SKM-1 treated with dmso at 0.1 percent for 144 hours (cell line): ENCODE results near the gene MED4.
"Not testable (repeated sequence)": the region's sequence is repeated elsewhere in the genome, so short reads cannot be mapped to it uniquely, and the experiment has no call there.

ENCODE experiments used
- DNase-seq: peaks from one replicate; lab custom pipeline; 2025; ENCODE audit not compliant: unreplicated experiment; lab: John Stamatoyannopoulos, UW

The MED4 gene

DNA sequence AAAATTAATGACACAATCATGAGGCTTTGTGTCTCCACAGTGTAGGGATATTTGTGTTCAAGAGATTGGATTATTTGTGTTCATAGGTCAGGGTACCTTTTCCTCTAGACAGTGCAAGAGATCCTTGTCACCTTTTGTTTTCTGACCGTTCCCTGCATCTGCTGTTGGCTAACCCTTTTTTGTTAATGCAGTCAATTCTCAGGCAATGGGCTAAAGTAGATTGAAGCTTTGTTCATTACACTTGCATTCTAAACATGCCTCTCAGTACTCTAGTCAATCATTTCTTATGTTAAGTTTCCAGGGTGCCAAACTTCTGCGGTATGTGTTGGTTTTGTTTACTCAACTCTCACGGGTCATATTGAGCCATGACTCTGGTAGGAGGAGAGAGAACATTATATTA lies 1.8 kb upstream of the MED4 start:
- DNase-seq = no peak

DNA sequence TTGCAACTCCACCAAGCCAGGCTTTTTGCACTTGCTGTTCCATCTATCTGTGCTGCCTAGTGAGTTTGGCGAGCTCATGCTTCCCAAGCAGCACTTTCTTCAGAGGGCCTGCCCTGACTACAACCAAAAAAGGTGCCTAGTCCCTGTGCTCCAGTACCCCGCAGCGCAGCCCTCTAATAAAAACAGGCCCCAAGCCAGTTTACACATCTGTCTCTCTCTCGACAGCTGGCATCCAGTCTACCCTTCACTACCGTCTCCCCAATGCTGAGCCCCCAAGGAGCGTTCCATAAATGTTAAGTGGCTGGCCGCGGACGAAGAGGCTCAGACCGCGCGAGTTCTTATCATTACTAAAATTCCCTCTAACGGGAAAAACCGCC lies 512 bp downstream of the MED4 start:
- DNase-seq = no peak

DNA sequence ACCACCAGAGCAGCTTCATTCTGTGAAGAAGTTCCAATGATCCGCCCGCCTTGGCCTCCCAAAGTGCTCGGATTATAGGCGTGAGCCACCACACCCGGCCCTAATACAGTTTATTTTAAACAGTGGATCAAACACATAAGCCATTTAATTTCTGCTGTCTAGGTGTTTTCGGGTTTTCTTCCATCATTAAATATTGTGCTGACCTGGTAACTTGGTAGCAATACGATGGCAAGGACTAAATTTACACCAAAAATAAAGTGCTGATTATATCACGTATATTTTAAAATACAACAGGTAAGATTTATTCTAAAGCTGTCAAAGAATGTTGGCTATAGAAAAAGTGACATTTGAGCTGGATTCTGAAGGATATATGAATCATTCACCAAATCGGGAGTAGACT lies 1.3 kb downstream of the MED4 start:
- no peak for DNase-seq

DNA sequence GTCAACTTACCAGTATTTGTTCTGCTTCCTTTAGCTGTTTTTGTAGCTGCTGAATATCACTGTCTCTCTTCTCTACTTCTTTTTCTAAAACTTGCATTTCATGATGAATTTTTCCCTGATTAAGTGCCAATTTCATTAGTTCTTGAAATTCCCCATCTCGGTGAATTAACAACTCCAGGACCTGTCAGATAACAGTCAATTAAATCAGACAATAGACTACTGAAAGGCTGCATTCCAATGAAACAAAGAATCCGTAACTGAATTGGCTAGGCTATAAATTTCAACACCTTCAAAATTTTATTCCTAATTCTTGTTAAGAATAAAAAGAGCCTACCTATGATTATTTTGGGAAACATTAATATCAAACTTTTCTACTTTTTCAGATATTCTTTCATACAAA lies 8.6 kb downstream of the MED4 start:
- DNase-seq = no peak

GRCh38 chr13:48081739-48082138 lies 13.2 kb downstream of the MED4 start:
- no peak for DNase-seq

GRCh38 chr13:48078251-48078656 lies 16.6 kb downstream of the MED4 start:
- peak; percentile 48 for DNase-seq

- DNase-seq = no peak
Observed at GRCh38 chr13:48074006-48074405, 20.9 kb downstream of the MED4 start.

DNA sequence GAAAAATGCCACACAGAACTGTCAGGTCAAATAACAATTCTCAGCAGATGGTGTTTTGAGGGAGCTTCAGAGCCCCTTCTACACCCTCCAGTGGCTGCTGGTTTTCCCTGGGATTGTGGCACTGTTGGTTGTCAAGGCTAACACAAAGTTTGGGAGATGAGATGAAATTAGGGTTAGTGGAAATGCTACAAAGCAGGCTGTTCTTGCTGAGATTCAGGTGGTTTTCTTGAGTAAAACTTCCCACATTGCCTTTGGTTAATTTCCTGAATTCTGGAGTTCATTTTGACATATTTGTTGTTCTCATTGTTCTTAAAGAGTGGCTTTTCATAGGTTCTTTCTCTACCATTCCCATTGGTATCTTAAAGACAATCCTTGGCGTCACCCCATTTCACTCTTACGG lies 22.1 kb downstream of the MED4 start:
- DNase-seq = no peak

- no peak for DNase-seq
Observed at GRCh38 chr13:48072304-48072703, 22.6 kb downstream of the MED4 start.

DNA sequence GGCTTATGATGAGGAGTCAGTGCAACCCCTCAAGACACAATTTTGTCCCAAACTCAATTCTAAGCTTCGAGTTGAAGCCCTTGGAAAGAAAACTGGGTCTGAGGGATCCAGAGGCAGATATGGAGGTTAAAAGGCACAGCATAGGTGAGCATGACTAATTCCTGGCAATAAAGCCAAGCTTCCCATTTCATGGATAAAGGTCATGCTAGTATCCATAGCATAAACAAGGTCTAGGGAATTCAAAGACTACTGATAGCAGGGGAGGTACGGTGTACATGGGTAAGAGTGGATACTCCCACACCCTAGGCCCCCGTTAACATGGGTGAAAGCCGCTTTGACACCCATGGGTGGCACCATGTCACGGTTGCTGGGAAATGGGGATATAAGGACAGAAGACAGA lies 24.0 kb downstream of the MED4 start:
- DNase-seq = no peak

DNA sequence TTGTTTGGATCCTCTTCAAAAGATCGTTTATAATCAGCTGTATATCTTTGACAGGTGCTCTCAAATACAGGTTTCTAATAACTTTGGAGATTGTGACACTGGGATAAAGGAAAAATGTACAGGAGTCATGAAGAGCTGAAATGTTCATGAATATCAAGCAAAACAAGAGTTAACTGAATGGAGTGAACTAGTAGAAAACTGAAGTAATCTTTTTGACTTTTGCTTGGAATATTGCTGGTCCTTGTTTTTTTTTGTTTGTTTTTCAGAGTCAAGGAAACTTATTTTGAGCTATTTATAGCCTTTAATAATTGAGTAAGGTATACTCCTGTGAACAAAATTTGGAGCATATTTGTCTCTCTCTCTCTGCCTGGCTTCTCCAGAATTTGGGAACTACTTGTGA lies 25.3 kb downstream of the MED4 start:
- DNase-seq = no peak

DNA sequence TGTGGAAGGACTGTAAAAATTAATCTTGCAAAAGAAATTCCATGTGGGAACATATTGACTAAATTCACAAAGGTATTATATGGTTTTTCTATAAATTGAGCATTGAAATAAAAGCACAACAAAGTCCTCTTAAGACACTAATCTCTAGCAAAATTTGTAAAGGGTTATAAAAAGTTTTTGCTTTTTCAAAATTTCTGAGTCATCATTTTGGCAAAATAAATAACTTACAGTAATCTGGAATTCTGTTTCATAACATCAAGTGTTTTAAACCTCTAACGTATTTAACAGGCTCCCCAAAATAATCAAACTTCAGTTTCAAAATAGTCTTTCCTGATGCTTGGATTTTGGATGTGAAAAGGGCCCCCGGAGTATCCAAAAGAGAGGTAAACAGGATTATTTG lies 26.0 kb downstream of the MED4 start:
- DNase-seq = no peak

DNA sequence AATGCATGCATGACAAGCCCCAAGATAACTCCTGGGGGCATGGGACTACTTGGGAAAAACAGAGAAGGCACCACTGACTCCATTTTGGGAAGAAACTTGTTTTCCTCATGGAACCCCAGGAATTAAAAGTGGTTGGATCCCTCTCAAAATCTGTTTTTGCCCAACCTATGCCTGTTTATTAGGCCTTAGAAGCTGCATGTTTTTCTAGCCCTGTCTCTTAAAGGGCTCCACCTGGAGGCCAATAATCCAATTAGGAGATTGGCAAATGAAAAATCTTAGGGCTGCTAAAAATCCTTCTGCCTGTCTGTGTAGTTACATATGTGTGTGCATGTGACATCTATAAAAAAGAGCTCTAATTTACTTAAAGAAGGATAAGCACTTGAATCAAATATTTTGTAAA lies 26.9 kb downstream of the MED4 start:
- peak; percentile 6 for DNase-seq

DNA sequence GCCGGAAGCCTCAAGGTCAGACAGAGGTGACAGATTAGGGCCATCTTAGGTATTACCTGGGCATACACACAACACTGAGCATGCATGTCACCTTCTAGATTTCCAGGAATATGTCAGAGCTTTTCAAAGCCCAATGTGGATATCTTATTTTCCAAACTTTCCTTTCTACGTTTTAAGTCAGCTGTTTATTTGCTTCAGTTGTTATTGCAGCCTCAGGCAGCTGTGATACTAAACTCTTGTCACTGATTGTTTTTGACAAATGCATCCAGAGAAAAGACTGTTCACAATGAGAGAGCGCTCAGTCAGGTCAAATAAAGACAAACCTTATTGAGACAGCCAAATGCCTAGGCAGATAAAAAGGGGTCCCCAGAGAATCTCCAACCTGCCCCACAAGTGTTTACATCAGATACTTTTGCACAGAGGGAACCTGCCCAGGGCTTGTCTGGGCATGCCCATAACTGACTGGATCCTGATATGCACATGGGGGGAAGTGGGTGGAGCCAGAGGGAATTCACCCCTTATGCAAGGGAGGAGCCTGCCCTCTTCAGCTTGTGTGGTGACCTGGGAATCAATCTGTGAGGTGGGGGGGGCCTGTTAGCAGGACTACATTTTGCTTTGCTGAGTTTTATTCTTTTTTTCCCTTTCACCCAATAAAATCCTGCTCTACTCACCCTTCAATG lies 28.5 kb downstream of the MED4 start:
- DNase-seq = peak; percentile 44

DNA sequence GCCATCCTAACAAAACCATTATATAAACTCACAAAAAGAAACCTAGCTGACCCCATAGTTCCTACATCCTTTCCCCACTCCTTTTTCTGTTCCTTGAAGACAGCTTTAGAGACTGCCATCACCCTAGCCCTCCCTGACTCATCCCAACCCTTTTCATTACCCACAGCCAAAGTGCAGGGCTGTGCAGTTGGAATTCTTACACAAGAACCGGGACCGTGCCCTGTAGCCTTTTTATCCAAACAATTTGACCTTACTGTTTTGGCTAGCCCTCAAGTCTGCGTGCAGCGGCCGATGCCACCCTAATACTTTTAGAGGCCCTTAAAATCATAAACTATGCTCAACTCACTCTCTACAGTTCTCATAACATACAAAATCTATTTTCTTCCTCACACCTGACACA lies 35.0 kb downstream of the MED4 start:
- not testable (repeated sequence) for DNase-seq

DNA sequence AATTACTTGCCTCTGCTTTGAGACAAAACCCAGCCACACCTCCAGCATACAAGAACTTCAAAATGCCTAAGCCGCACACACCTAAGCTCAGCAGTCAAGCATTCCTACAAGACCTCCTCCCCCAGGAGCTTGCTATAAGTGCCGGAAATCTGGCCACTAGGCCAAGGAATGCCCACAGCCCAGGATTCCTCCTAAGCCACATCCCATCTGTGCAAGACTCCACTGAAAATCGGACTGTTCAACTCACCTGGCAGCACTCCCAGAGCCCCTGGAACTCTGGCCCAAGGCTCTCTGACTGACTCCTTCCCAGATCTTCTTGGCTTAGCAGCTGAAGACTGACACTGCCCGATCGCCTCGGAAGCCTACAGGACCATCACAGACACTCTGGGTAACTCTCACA lies 36.4 kb downstream of the MED4 start:
- not testable (repeated sequence) for DNase-seq

DNA sequence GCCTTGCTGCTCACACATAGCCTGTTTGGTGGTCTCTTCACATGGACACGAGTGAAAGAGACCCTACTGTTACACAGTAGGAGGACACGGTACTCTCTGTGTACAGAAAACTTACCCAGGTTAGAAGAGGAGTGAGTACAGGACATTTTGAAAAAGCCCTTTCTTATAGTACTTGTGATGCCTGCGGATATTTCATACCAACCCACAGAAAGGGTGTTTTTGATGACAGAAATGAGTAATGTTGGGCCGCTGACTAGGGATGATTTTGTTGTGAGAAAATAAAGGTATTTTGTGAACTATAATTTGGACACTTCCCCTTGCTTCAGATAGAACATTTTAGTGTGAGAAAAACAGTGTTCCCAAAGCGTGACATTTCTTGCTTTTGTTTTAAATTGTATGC lies 39.2 kb downstream of the MED4 start:
- DNase-seq = no peak

GRCh38 chr13:48054601-48055000 lies 40.3 kb downstream of the MED4 start:
- DNase-seq = no peak

GRCh38 chr13:48050550-48050949 lies 44.4 kb downstream of the MED4 start:
- no peak for DNase-seq

DNA sequence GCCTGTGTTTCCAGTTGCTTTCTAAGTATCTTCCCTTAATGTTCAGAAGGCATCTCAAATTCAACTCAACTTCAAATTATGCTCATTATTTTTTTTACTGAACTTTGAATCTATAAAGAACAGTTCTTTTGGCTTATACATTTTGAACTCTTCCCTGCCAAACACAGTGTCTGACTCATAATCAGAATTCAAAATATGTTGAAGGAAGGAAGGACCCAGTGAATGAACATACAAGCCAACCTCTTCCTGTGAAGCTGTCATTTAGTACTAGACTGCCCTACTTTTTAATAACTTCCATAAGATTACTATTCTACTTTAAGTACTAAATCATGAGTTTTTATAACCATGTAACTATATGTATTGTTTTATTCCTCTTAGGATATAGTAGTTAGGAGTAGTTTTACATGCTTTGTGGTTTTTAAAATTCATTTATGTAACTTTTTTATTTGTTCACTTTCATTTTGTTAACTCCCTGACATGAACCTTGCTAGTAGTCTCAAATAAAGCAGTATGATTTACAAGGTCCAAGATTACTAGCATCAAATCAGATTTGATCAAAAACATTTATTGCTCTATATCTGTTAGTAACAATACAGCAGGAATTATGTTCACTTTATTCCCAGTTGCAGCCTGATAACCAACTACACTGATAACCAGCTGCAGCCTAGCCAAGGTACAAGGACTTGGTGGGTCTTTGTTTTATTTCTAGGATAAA lies 51.0 kb downstream of the MED4 start:
- DNase-seq = no peak

- DNase-seq = no peak
Observed at GRCh38 chr13:48042894-48043293, 52.0 kb downstream of the MED4 start.

- DNase-seq = no peak
Observed at GRCh38 chr13:48040896-48041295, 54.0 kb downstream of the MED4 start.

DNA sequence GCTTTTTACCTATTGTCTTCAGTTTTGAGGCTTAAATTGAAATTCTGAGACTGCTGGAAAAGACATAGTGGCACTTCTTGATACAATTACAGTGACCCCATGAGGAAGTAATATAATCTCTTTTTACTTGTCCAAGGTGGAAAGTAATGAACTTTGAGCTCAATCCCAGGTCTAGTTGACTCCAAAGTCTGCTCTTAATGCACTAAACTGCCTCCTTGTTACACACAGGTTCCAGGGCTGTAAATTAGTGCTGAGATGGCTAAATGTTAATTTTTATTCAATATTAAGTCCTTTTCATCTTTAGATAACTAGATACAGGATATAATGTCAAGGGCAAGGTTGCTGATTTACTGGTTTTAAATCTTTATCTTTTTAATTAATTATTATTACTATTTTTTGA lies 54.9 kb downstream of the MED4 start:
- no peak for DNase-seq
